K562 (cell line): ENCODE data around the gene INHBC. TPM values are rescaled to one million over a fixed set of nuclear protein-coding genes. Genes with fewer than 3 reads are reported as not detected.

ENCODE experiments used
- ATAC-seq: fragments of 200-7000 bp; cut with Tn5 transposase; 3 replicates; pipeline ENCODE4 v1.9.1; 2020; ENCODE audit warnings: moderate library complexity
- BruUV-seq: library from RNA; stranded (reverse); fragments of 400-500 nt; replicated peaks from 2 replicates; lab custom pipeline; 2021; lab: Mats Ljungman, UMichigan
- CTCF ChIA-PET: fragments of 300-600 bp; formaldehyde crosslinking; extraction: SDS; loops from one replicate; lab custom pipeline; 2021; ENCODE audit warnings: low intra/inter-chr PET ratio; lab: Yijun Ruan, JAX
- POLR2A ChIA-PET: fragments of 300-600, 350-650 bp; sonication (Branson Sonifier 250); formaldehyde crosslinking; extraction: SDS; loops from one replicate; lab custom pipeline; 2021; ENCODE audit warnings: antibody characterized with exemption, inconsistent platforms; lab: Yijun Ruan, JAX
- DNase-seq, 4 experiments: peaks; one replicate each; pipeline versions ENCODE4 v3.0.0 to v3.0.0-alpha.2; 2011 to 2018; ENCODE audit warnings: low spot score in 3 of 4, mixed read lengths in 3 of 4; ENCODE audit errors: extremely low read depth in 1 of 4
- FAIRE-seq: peaks from 2 replicates; lab custom pipeline; 2011; peaks lifted over from hg19 to GRCh38; lab: Jason Lieb, UNC
- H2AFZ ChIP-seq: 2 replicates; pipeline ENCODE4 v1.6.0; 2011; ENCODE audit warnings: low read depth, low read length, control low read depth, inconsistent platforms
- H3K27ac ChIP-seq: fragments of 200-600 bp; 3 replicates; pipeline ENCODE4 v1.8.0; 2011; ENCODE audit warnings: low read depth, mild to moderate bottlenecking, control low read depth, inconsistent platforms, low read length, moderate library complexity, mixed read lengths; ENCODE audit errors: extremely low read depth
- H3K27me3 ChIP-seq, 2 experiments: fragments of 300-600 bp in 1 of 2; 2 replicates in 1 of 2; 3 replicates in 1 of 2; pipeline versions ENCODE4 v1.6.0 to v1.8.0; 2011; ENCODE audit warnings: inconsistent platforms in 2 of 2, low read length in 2 of 2, mild to moderate bottlenecking in 1 of 2, mixed read lengths in 1 of 2, moderate library complexity in 1 of 2; ENCODE audit not compliant: control insufficient read depth in 2 of 2, insufficient read depth in 2 of 2
- H3K36me3 ChIP-seq: fragments of 300-600 bp; 3 replicates; pipeline ENCODE4 v1.8.0; 2011; ENCODE audit warnings: mild to moderate bottlenecking, low read length, inconsistent platforms; ENCODE audit not compliant: control insufficient read depth, insufficient read depth
- H3K4me1 ChIP-seq, 2 experiments: fragments of 200-600 bp in 1 of 2; replicated peaks in 1 of 2; 2 replicates in 1 of 2; 3 replicates in 1 of 2; pipeline versions ENCODE4 v1.5.1 to v1.8.0; 2011; ENCODE audit warnings: inconsistent platforms in 2 of 2, low read length in 2 of 2, mild to moderate bottlenecking in 1 of 2, mixed read lengths in 1 of 2, moderate library complexity in 1 of 2; ENCODE audit not compliant: control insufficient read depth in 2 of 2, insufficient read depth in 2 of 2
- H3K4me2 ChIP-seq: 2 replicates; pipeline ENCODE4 v1.6.1; 2011; ENCODE audit warnings: low read length, control low read depth, inconsistent platforms, mixed read lengths; ENCODE audit not compliant: insufficient read depth
- H3K4me3 ChIP-seq: fragments of 200-600 bp; sonication (generic), shearing (Covaris generic); 2 replicates; pipeline ENCODE4 v1.5.1; 2016; ENCODE audit warnings: control low read depth, inconsistent platforms
- H3K79me2 ChIP-seq: fragments of 200-600 bp; 3 replicates; pipeline ENCODE4 v1.8.0; 2011; ENCODE audit warnings: low read length, inconsistent platforms; ENCODE audit not compliant: control insufficient read depth, insufficient read depth
- H3K9ac ChIP-seq, 2 experiments: 2 replicates each; pipeline versions ENCODE4 v1.6.0 to v1.6.1; 2011; ENCODE audit warnings: low read depth in 2 of 2, low read length in 2 of 2, control low read depth in 1 of 2, inconsistent platforms in 1 of 2, mild to moderate bottlenecking in 1 of 2, mixed read lengths in 1 of 2; ENCODE audit not compliant: insufficient read depth in 1 of 2
- H3K9me1 ChIP-seq: one replicate; pipeline ENCODE4 v1.6.0; 2011; ENCODE audit warnings: inconsistent platforms, mild to moderate bottlenecking, low read length, moderate library complexity; ENCODE audit not compliant: control insufficient read depth, insufficient read depth
- H3K9me3 ChIP-seq: replicated peaks from 2 replicates; pipeline ENCODE4 v1.5.1; 2011; ENCODE audit warnings: low read depth, low read length, inconsistent platforms; ENCODE audit not compliant: control insufficient read depth, insufficient read depth
- H4K20me1 ChIP-seq: replicated peaks from 2 replicates; pipeline ENCODE4 v1.6.1; 2011; ENCODE audit warnings: low read length, inconsistent platforms, mixed read lengths; ENCODE audit not compliant: control insufficient read depth, insufficient read depth
- BRD9 ChIP-seq: fragments of 450-650 bp; IDR thresholded peaks from 2 replicates; pipeline ENCODE4 v1.6.1; 2018; ENCODE audit warnings: low read depth; ENCODE audit not compliant: partially characterized antibody
- GATAD2B ChIP-seq: fragments of 450-650 bp; IDR thresholded peaks from 2 replicates; pipeline ENCODE4 v1.6.1; 2017; ENCODE audit warnings: mild to moderate bottlenecking, borderline replicate concordance
- LARP7 ChIP-seq: fragments of 450-650 bp; IDR thresholded peaks from 2 replicates; pipeline ENCODE4 v1.6.1; 2016
- POU5F1 ChIP-seq: fragments of 150-350 bp; IDR thresholded peaks from 2 replicates; pipeline ENCODE4 v1.6.1; 2014; ENCODE audit warnings: borderline replicate concordance, low read length, low read depth, mild to moderate bottlenecking; ENCODE audit not compliant: partially characterized antibody
- whole genome bisulfite sequencing: fragments of 100-300 bp; shearing (Covaris generic); methylation state at CpG from one replicate; pipeline ENCODE4 v1.1.6; 2016; ENCODE audit warnings: low coverage, mixed read lengths; ENCODE audit not compliant: insufficient coverage; ENCODE audit errors: missing lambda C conversion rate; 5-methylcytosine and 5-hydroxymethylcytosine counted together
- in situ Hi-C: fragments of 300-500 bp; cut with MboI; formaldehyde crosslinking; loops from 4 replicates; pipeline ENCODE4 v1.15.0; 2018; ENCODE audit warnings: inconsistent platforms, mixed read lengths
- intact Hi-C: fragments of 100-400 bp; cut with micrococcal nuclease; formaldehyde crosslinking; loops from 2 replicates; pipeline ENCODE4 v1.14.2; 2022
- polyA plus RNA-seq, 8 experiments: library from polyadenylated mRNA; depleted of rRNA in 4 of 8; stranded (reverse) in 5 of 8; unstranded in 3 of 8; fragments of >200 nt; fragmentation: Nextera tagmentation in 2 of 8; fragmentation: Illumina TruSeq in 1 of 8; extraction: Ambion mirVana in 2 of 8; extraction: Trizol in 1 of 8; gene quantifications; 2 replicates each; pipeline versions ENCODE4 v1.2.1 to v1.2.3, GENCODE V29; 2011 to 2014; ENCODE audit warnings: inconsistent platforms in 1 of 8, missing spikeins in 1 of 8
- total RNA-seq, 7 experiments: library from RNA; depleted of rRNA in 6 of 7; stranded (reverse); fragments of >200 nt in 6 of 7; fragmentation: Illumina TruSeq in 2 of 7; extraction: Trizol in 2 of 7; gene quantifications; 2 replicates each; pipeline versions ENCODE4 v1.2.1 to v1.2.3, GENCODE V29; 2011 to 2021; ENCODE audit warnings: low replicate concordance in 1 of 7
- TF ChIP-seq, protein P1 (sequence below): fragments of 450-650 bp; IDR thresholded peaks from 2 replicates; pipeline ENCODE4 v1.6.1; 2018; ENCODE audit warnings: mild to moderate bottlenecking, low read depth; ENCODE audit not compliant: partially characterized antibody

The INHBC gene
- total and polyA plus RNA-seq, 9 of the 15 experiments (the other 6 are each of a cell fraction or from before 2014, with no cell fraction given) = 0.07 to 0.24 (median 0.15) TPM; not detected in 4

GRCh38 chr12:57448669-57449068 lies 14.1 kb downstream of the INHBC start:
- H3K9ac ChIP-seq = no peak overlapping the region
- ChIA-PET CTCF (no interaction called here), POLR2A (interaction anchor here (0.6 kb wide), 1 partner anchor 69 kb away, joined by 3 read pairs; no protein-coding TSS in a partner anchor)
- H2AFZ ChIP-seq = no peak overlapping the region
- no peak overlapping the region for H3K4me2 ChIP-seq
- H3K79me2 ChIP-seq = no peaks in the 10 kb centered on the region
- in situ Hi-C loops (no loop called here), intact Hi-C loops (no loop called here)
- no TSS peak for BruUV-seq
- H3K9me3 ChIP-seq = no peaks in the 10 kb centered on the region
- no peak for TF ChIP-seq BRD9
- TF ChIP-seq, protein P1, sequence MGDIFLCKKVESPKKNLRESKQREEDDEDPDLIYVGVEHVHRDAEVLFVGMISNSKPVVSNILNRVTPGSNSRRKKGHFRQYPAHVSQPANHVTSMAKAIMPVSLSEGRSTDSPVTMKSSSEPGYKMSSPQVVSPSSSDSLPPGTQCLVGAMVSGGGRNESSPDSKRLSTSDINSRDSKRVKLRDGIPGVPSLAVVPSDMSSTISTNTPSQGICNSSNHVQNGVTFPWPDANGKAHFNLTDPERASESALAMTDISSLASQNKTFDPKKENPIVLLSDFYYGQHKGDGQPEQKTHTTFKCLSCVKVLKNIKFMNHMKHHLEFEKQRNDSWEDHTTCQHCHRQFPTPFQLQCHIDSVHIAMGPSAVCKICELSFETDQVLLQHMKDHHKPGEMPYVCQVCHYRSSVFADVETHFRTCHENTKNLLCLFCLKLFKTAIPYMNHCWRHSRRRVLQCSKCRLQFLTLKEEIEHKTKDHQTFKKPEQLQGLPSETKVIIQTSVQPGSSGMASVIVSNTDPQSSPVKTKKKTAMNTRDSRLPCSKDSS = no peak
- DNase-seq (no peak), ATAC-seq (no peak), FAIRE-seq (no peak)
- no peak overlapping the region for H3K27ac ChIP-seq
- H3K27me3 ChIP-seq = no peaks in the 10 kb centered on the region
- WGBS = 51% methylated on average over 2 of the region's 2 CpGs
- H3K4me3 ChIP-seq = no peak overlapping the region
- H3K9me1 ChIP-seq = no peaks in the 10 kb centered on the region
- no peaks in the 10 kb centered on the region for H3K36me3 ChIP-seq
- H4K20me1 ChIP-seq = no peaks in the 10 kb centered on the region
- H3K4me1 ChIP-seq = peaks cover 9 to 14% of the 10 kb centered on the region in 2 experiments

- no peaks in the 10 kb centered on the region for H4K20me1 ChIP-seq
- TF ChIP-seq GATAD2B (no peak), POU5F1 (no peak), LARP7 (no peak)
- H3K4me2 ChIP-seq = no peak overlapping the region
- FAIRE-seq (no peak), ATAC-seq (no peak), DNase-seq (no peak)
- H3K4me1 ChIP-seq = peaks cover 10 to 19% of the 10 kb centered on the region in 2 experiments
- in situ Hi-C loops = no loop called here
- no peak overlapping the region; a peak in 1 of 4 replicates for H3K9ac ChIP-seq
- H2AFZ ChIP-seq = no peak overlapping the region
- intact Hi-C loops = no loop called here
- H3K79me2 ChIP-seq = no peaks in the 10 kb centered on the region
- ChIA-PET CTCF (no interaction called here), POLR2A (interaction anchor here (0.9 kb wide), 1 partner anchor 11 kb away, joined by 4 read pairs; no protein-coding TSS in a partner anchor)
- no peak overlapping the region for H3K27ac ChIP-seq
- no peak overlapping the region for H3K4me3 ChIP-seq
- H3K9me3 ChIP-seq = no peaks in the 10 kb centered on the region
- H3K36me3 ChIP-seq = no peaks in the 10 kb centered on the region
- BruUV-seq = no TSS peak
- no peaks in the 10 kb centered on the region for H3K27me3 ChIP-seq
- H3K9me1 ChIP-seq = no peaks in the 10 kb centered on the region
- WGBS = 83% methylated on average over 7 of the region's 7 CpGs
Measured at GRCh38 chr12:57449375-57449774, 14.8 kb downstream of the INHBC start.
